GM18507 (cell line): Measurements from ENCODE around the gene KIF23.
"Not testable (repeated sequence)": the region's sequence is repeated elsewhere in the genome, so short reads cannot be mapped to it uniquely, and the experiment has no call there.

Experiments used
- DNase-seq: peaks from one replicate; pipeline ENCODE4 v3.0.0; 2011; ENCODE audit warnings: low read depth; ENCODE audit not compliant: insufficient read length; ENCODE audit errors: extremely low spot score
- FAIRE-seq: peaks from 2 replicates; lab custom pipeline; 2011; peaks lifted over from hg19 to GRCh38; lab: Jason Lieb, UNC

KIF23 gene

GRCh38 chr15:69424748-69425413, 10.7 kb downstream of the KIF23 start:
- FAIRE-seq (no peak), DNase-seq (no peak)

- DNase-seq (no peak), FAIRE-seq (no peak)
Measured at GRCh38 chr15:69433831-69434230, 19.7 kb downstream of the KIF23 start.

DNA sequence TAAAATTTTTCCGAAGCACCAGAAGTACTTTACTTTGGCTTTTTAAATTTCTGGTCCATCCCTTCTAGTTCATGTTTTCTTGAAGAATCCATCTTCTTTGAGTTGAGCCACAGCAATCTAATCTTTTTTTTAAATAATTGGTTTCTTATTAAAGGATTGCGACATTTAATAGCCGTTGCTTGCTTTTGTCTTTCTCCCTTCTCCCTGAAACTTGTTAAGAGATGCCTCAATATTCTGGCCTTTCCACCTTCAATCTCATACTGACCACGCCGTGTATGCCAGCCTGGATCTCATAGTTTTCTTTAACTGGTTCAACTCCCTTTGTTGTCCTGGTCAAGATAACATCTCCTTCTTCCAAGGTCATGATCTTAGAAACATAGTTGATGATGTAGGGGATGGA, 20.1 kb downstream of the KIF23 start:
- FAIRE-seq (no peak), DNase-seq (no peak)

DNA sequence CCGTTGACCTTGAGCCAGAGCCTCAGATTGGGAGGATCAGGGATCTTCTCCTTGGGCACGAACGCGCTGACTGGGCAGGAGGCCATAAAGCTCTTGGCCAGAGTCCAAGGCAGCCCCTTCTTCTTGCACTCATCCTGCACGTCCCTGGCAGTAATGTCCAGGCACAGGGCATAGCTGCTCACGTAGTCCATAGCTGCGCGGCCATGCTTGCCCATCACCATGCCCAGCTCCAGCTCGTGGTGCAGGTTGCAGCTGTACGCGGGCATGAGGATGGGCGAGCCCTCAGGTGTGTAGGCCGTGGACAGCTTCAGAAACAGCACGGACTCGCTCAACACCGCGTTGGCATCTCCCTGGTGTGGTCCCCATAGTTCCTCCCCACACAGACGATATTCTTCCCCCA, 20.5 kb downstream of the KIF23 start:
- no peak for DNase-seq
- no peak for FAIRE-seq

GRCh38 chr15:69435985-69436384, 21.8 kb downstream of the KIF23 start:
- FAIRE-seq (no peak), DNase-seq (no peak)

- DNase-seq (no peak), FAIRE-seq (no peak)
Measured at GRCh38 chr15:69436951-69437350, 22.8 kb downstream of the KIF23 start.

- FAIRE-seq, result no peak
- DNase-seq, result no peak
Measured at GRCh38 chr15:69439623-69440022, 25.5 kb downstream of the KIF23 start.

GRCh38 chr15:69443032-69443611, 29.0 kb downstream of the KIF23 start:
- FAIRE-seq (peak; percentile 85), DNase-seq (no peak)

GRCh38 chr15:69444686-69445085, 30.5 kb downstream of the KIF23 start:
- FAIRE-seq (peak; percentile 87), DNase-seq (no peak)

- FAIRE-seq (no peak), DNase-seq (no peak)
Measured at GRCh38 chr15:69446953-69447352, 32.8 kb downstream of the KIF23 start.

- not testable (repeated sequence) for FAIRE-seq, DNase-seq
Measured at GRCh38 chr15:69450221-69450620, 36.1 kb downstream of the KIF23 start.

- DNase-seq (no peak), FAIRE-seq (no peak)
Measured at GRCh38 chr15:69450968-69451695, 37.0 kb downstream of the KIF23 start.

DNA sequence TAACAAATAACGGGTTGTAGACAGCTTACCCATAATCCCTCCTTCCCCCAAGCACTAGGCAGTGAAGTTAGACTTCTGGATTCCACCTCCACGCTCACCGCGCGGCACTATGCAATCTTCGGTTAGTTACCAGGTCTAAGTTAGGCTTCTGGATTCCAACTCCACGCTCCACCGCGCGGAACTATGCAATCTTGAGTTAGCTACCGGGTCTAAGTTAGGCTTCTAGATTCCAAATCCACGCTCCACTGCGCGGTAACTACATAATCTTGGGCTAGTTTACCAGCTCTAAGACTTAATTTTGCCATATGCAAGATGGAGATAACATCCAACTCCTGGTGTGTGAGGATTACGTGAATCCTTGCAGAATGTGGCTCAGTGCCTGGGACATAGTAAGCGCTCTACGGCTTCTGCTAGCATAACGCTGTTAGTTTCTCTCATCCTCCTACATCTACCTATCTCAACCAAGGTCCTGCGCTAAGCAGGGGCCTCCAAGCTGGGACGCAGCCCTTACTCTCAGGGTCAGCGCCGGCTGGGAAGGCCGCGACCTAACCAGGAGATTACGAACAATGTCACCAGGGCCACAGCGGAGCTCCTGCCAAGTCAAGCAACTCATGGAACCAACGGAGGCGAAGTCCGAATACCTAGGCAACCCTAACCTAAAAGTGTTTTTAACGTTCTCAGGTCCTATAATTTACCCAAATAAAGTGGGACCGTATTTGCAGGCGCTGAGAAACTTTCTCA, 38.0 kb downstream of the KIF23 start:
- DNase-seq, result no peak
- peak; percentile 39 for FAIRE-seq

- FAIRE-seq (peak; percentile 91), DNase-seq (peak; percentile 77)
Measured at GRCh38 chr15:69452692-69453521, 38.8 kb downstream of the KIF23 start, which contains the start of gene RPLP1. Gene RPLP1 (plus strand): TSS chr15:69452818. CDS start chr15:69452949, 131 bp downstream.

DNA sequence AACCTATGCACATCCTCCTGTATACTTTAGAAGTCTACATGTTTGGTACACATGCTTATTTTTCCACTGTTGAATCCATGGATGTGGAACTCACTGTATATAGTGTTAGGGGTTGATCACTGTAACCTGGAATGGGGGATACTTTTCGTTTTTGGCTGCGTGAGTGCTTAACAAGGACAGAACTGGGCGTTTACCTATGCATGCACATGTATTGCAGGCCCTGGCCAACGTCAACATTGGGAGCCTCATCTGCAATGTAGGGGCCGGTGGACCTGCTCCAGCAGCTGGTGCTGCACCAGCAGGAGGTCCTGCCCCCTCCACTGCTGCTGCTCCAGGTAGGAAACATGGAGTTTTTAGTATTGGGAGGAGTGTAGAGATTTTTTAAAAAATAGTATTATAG, 40.8 kb downstream of the KIF23 start:
- FAIRE-seq, result no peak
- no peak for DNase-seq

GRCh38 chr15:69456208-69457166, 42.3 kb downstream of the KIF23 start:
- FAIRE-seq, result no peak
- no peak for DNase-seq

- no peak for DNase-seq
Measured at GRCh38 chr15:69457304-69458280, 43.4 kb downstream of the KIF23 start.

More at GRCh38 chr15:69457304-69458280, 43.4 kb downstream of the KIF23 start:
- no peak for FAIRE-seq
